ENCODE measurements around the gene ATP6V1E1.

Gene ATP6V1E1

DNA sequence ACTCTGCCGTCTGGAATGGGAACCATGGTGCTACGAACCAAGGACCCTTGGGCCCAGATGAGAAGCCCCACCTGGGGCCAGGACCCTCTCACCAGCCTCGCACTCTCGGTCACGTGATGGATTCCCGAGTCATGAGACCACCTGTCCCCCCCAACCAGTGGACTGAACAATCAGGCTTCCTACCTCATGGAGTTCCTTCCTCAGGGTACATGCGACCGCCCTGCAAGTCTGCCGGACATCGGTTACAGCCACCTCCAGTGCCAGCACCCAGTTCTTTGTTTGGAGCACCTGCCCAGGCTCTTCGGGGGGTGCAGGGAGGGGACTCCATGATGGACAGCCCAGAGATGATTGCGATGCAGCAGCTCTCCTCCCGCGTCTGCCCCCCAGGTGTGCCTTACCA lies 86.1 kb downstream of the ATP6V1E1 start:
- DNase-seq (ENCODE audit: low read depth, low spot score) = no peak
